ENCODE results near the gene LMX1B.

Gene LMX1B

GRCh38 chr9:126605792-126606482 is 7.8 kb upstream of the LMX1B start:
- DNase-seq = no peak

DNA sequence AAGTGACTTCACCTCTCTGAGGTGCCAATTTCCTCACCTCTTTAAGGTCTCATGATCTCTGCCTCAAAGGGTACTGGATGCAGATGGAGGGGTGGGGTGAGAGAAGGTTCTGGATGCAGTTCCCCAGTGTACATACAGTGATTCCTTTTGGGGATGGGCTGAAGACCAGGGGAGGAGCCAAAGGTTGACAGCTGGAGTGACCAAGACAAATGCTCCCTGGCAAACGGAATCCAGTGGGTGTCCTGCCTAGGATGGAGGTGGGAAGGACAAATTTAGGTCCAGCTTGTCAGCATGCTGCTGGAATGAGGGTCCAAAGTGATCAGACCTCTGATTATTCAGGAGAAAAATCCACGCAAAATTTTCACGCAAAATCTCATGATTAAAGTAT is 7.3 kb upstream of the LMX1B start:
- no peak for DNase-seq

GRCh38 chr9:126607086-126607485 is 6.6 kb upstream of the LMX1B start:
- DNase-seq = no peak

DNA sequence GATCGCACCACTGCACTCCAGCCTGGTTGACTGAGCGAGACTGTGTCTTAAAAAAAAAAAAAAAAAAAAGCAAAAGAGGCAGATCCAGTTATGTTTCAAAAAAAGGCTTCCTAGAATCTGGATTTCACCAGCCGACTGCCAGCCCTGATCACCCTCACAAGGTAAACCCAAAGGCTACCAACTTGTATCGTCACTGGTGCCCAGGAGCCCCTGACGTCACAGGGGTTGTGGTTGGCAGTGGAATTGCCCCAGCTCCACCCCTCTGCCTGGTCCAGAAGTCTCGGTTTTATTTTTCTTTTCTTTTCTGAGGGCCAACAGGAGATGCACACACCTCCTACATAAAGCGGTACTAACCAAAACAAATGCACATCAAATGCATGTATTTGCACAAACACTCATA is 6.0 kb upstream of the LMX1B start:
- DNase-seq = no peak

- no peak for DNase-seq
These were observed 5.2 kb upstream of the LMX1B start for GRCh38 chr9:126608551-126608950.

- no peak for DNase-seq
These were observed 4.5 kb upstream of the LMX1B start for GRCh38 chr9:126609191-126609590.

DNA sequence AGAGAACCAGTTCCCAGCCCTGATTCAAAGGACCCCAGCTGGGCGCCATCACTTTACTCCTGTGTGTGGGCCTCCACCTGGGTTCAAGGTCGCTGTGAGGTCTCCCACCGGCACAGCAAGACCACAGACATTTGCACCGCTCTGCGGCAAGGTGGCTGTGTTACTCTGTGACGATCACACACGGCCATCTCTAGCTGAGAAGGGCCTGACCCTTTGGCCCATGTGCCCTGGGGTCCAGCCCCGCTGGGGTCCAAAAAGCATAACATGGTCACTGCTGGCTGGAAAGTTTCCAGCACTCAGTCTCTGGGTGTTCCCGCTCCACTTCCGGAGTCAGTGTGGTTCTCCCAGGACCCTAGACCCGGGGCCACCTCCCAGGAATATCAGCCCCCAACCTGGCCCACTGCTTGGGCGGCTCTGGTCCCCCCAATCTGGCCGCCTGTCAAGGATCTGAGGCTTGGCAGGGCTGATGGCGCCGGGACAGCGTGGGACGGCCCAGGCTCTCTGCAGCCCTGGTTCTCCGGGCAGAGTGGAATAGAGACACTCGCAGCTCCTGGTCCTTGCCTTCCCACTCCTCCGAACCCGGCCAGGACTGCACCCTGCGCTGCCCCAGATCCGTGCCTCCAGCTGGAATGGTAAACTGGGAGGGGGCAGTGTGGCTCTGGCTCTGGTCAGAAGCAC is 3.9 kb upstream of the LMX1B start:
- DNase-seq = no peak

DNA sequence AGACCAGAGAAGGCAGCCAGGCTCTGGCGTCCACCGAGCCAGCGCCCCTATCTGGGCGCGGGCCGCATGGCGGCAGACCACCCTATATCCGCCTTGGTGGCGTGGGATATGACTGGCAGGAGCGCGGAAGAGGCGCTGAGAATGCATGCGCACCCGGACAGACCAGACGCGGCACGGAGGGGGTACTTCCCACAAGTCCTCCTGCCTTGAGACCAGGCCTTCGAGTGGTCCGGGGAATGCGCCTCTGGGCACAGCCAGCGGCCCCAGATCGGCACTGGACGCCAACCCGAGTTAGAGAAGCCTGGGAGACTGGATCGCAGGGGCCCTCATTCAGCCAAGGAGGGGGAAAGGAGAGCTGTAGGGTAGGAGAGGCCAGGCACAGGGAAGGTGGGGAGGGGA is 2.5 kb upstream of the LMX1B start:
- no peak for DNase-seq

DNA sequence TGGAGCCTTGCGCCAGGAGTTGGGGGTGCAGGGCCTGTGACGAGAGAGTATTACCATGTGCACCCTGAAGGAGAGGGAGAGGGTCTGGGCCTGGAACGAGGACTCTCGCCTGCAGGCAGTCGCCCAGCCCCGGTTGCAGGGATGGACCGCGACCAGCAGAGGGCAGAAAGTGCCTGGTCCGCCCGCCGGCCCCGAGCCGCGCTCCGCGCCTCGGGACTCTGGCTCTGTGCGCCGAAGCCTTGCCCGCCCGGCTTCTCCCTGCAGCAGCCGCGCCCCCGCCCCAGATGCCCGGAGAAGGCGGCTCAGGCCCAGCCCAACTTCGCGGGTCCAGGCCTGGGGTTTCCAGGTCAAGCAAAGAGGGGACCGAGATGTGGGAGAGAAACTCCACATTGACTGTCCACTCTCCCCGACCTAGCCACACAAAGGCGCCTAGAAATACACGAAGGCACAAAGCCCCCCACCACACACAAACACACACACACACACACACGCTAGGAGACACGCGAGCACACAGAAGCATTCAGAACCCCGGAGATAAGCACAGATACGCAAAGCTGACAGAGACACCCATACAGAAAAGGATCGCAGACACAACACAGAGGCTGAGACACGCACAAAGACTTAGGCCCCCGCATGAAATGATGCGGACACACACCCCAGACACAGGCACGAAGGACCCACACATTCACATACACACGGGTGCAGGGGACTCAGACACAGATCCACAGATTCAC is 2.0 kb upstream of the LMX1B start:
- peak; percentile 11 to 33 for DNase-seq

GRCh38 chr9:126612326-126612812 is 1.4 kb upstream of the LMX1B start:
- no peak for DNase-seq

DNA sequence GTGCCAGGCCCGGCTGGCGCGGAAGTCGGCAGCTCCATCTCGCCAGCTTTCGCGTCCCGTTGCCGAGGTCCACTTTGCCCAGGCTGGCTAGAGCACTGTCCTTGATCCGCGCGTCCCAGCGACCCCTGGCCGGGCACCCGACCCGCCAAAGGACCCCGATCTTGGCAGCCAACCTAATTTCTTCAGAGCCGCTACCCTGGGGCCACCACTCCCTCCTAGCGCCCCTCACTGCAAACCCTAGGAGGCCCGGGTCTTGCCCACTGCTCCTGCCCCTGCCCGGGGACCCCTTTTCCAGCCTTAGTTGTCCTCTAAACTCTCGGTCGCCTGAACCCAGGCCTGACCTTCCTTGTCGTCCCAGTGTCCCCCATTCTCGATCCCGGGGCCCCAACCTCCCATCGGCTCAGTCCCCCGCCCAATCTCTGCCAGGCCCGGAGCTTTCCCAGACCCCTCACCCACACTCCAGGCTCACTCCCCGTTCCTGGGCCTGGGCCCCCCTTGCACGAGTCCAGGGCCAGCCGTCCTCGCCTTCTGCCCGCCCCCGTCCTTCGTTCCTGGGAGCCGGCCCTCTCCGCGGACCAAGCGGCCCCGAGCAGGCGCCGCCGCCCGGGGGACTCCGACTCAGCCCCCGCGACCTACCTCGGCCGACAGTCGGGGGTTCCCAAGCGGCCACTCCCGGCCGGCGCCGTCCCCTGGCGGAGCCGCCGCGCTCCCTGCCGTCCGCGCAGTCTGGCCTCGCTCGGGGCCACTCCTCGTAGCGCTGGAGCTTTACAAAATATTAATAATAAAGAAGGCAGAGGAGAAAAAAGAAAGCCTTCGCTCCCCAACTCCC is 701 bp upstream of the LMX1B start:
- no peak for DNase-seq

GRCh38 chr9:126614088-126614454 is 343 bp downstream of the LMX1B start:
- no peak for DNase-seq

GRCh38 chr9:126614455-126615244 is 922 bp downstream of the LMX1B start:
- no peak for DNase-seq

DNA sequence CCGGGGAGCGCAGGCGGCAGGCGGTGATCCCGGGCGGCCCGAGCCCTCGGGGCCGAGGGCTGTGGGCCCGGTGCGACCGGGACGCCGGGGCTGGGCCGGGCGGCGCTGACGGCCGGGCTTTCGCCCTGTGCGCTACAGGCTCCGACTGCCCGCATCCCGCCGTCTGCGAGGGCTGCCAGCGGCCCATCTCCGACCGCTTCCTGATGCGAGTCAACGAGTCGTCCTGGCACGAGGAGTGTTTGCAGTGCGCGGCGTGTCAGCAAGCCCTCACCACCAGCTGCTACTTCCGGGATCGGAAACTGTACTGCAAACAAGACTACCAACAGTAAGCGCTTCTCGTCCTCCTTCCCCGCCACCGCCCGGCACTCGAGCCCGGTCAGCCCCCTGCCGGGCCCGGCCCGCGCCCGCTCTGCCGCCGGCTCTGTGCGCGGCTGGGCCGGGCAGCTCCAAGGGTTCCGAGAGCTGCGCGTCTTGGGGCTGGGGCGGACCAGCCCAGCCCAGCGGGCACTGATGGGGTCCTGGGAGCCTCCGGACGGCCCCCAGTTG is 1.6 kb downstream of the LMX1B start:
- DNase-seq = no peak

DNA sequence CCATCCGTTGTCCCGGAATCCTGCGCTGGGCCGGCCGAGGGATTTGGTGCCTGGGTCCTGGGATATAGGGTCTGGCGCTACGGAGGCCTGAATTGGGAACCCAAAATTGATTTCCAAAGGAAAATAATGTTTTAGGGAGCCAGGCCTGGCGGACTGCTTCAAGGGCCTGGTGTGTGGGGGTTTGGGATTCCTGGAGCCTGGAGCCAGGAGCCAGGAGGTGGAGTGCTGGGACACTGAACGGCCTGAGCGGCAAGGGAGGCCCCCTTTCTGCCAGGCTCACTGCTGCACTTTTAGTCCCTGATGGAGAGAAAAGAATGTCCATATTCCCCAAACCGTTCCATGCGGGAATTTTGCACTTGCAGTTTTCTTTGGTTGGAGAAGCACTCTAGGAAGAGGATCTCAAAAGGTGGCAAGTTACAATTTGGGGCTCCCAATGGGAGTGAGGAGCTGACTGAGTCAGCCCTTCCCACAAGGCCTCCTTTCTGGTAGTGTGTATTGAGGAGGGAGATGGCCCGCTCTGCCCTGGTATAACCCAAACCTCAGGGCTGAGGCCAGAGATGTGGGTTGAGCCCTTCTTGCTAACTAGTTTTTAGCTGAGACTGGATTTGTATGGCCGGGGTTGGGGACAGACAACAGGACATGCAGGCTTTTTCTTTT is 2.2 kb downstream of the LMX1B start:
- DNase-seq = no peak

- DNase-seq = no peak
These were observed 2.8 kb downstream of the LMX1B start for GRCh38 chr9:126616521-126616976.

DNA sequence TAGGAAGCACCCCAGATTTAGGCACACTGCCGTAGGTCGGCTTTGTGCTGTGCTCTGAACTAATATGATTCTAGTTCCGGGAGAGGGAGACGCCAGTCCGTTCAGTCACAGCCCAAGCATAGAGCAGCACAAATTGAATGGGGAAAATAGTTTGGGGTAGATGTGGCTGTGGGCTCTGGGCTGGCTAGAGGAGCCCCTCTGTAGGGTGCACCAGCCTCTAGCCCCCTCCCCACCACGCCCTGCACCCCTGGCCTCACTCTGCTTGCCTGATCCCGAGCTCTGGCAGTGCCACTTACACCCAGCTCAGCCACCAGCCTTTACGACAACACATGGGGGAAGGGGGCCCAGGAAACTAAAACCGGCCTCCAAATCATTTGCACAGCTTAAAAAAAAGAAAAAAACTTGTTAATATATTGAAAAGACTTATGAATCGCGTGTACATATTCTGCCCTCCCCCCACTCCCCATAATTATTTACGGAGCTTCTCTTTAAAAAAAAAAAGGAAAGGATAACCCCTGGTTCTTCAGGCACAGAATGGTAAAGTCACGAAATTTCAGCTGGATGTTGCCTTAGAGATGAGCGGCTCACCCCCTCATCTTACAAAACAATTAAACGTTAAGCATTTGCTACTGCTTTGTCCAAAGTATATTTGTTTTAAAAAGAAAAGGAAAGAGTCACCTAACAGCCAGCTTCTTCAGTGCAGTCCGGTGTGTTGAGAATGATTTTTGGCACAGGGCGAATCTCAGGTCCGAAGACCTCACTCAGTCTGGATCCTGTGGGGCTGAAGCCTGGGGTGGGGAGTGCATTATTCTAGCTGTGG is 3.5 kb downstream of the LMX1B start:
- no peak for DNase-seq

DNA sequence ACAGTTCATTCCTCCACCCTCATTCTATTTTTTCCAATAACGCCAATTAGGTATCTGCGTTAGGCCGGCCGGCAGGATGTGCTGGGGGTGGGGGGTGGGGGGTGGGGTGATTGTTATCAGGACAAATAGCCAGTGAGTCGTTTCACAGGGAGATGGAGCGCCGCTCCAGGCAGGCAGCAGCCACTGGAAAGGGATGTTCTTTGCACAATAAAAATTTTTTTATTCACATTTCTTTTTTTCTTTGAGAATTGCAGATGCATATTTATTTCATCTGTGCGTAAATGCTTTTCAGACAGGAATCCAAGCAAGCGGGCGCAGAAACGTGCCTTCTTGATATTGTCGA is 4.1 kb downstream of the LMX1B start:
- no peak for DNase-seq

DNA sequence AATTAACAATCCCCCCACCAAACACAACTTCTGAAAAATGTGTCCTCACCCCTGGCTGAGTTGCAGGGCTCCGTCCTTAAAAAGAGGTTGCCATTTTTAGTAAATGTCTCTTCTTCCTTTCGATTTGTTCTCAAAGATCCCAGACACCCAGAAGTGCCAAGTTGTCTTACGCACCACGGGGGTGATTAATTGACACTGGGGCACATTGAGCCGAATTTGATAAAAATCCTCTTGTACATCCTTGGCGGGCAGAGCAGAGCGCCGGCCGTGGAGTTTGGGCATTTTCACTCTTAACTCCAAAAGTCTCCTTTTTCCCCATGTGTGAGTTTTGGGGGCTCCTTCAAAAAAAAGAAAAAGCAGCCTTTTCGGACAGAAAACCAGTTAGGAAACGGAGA is 4.5 kb downstream of the LMX1B start:
- no peak for DNase-seq

GRCh38 chr9:126618585-126619360 is 5.0 kb downstream of the LMX1B start:
- DNase-seq = no peak

All from AML-193 (cell line).